Lung (tissue), 16 donors: ENCODE results near the gene LRRC37A3. TPM values are rescaled to one million over a fixed set of nuclear protein-coding genes. Genes with fewer than 3 reads are reported as not detected.
A peak's percentile ranks its signal among the peaks of the same experiment; 100 is the strongest.
"Not testable (repeated sequence)": the region's sequence is repeated elsewhere in the genome, so short reads cannot be mapped to it uniquely, and the experiment has no call there.

Experiments
- ATAC-seq: fragments of 200-7000 bp; cut with Tn5 transposase; one replicate; pipeline ENCODE4 v1.9.1; 2020; ENCODE audit warnings: moderate number of reproducible peaks; ENCODE audit not compliant: insufficient read depth, low FRiP score
- DNase-seq, 3 donors: peaks; one replicate each; pipeline ENCODE4 v3.0.0-alpha.2; 2013 to 2017
- H3K27ac ChIP-seq, 2 donors: one replicate each; pipeline ENCODE4 v1.5.1; 2013; ENCODE audit warnings: mild to moderate bottlenecking in 2 of 2, moderate library complexity in 2 of 2, control low read depth in 1 of 2, inconsistent platforms in 1 of 2, low read depth in 1 of 2, low read length in 1 of 2
- H3K27me3 ChIP-seq, 3 donors: one replicate each; pipeline ENCODE4 v1.5.1; 2013; ENCODE audit warnings: low read length in 2 of 3; ENCODE audit not compliant: control insufficient read depth in 3 of 3, insufficient read depth in 3 of 3
- H3K36me3 ChIP-seq, 4 donors: one replicate each; pipeline ENCODE4 v1.5.1; 2013; ENCODE audit warnings: low read length in 4 of 4, mild to moderate bottlenecking in 1 of 4, moderate library complexity in 1 of 4; ENCODE audit not compliant: control insufficient read depth in 4 of 4, insufficient read depth in 4 of 4
- H3K4me1 ChIP-seq, 5 donors: one replicate each; pipeline ENCODE4 v1.5.1; 2013; ENCODE audit warnings: low read length in 5 of 5, mild to moderate bottlenecking in 2 of 5, moderate library complexity in 1 of 5; ENCODE audit not compliant: control insufficient read depth in 5 of 5, insufficient read depth in 5 of 5
- H3K4me3 ChIP-seq: one replicate; pipeline ENCODE4 v1.5.1; 2013; ENCODE audit warnings: mild to moderate bottlenecking, control low read depth, moderate library complexity
- H3K9ac ChIP-seq, 2 donors: one replicate each; pipeline ENCODE4 v1.5.1; 2013; ENCODE audit warnings: low read length in 2 of 2, control low read depth in 1 of 2; ENCODE audit not compliant: insufficient read depth in 1 of 2
- H3K9me3 ChIP-seq, 4 donors: one replicate each; pipeline ENCODE4 v1.5.1; 2013; ENCODE audit warnings: low read length in 3 of 4, mild to moderate bottlenecking in 1 of 4, moderate library complexity in 1 of 4; ENCODE audit not compliant: control insufficient read depth in 4 of 4, insufficient read depth in 3 of 4
- WGBS, 2 donors: extraction: QIAGEN DNeasy Blood & Tissue Kit; methylation state at CpG; one replicate each; pipeline ENCODE4 v1.1.7; 2013; 5-methylcytosine and 5-hydroxymethylcytosine counted together
- long read RNA-seq, 5 donors: transcript quantifications; one replicate each; lab custom pipeline, GENCODE V29; 2026
- polyA plus RNA-seq, 2 donors: library from polyadenylated mRNA; stranded (reverse); fragments of 200-250 nt; gene quantifications; one replicate each; pipeline ENCODE4 v1.2.1, GENCODE V29; 2013
- total RNA-seq, 2 donors: library from RNA; depleted of rRNA in 1 of 2; stranded (reverse); fragments of >200 nt in 1 of 2; gene quantifications; one replicate each; pipeline ENCODE4 v1.2.1, GENCODE V29; 2014 to 2021
- TF ChIP-seq, protein P1 (sequence below): IDR thresholded peaks from 2 replicates; pipeline ENCODE4 v1.5.1; 2012; ENCODE audit warnings: mild to moderate bottlenecking; ENCODE audit errors: control extremely low read depth, extremely low read depth
- donor health status: control.
- donor health status: control.
- donor health status: Bipolar disorder and iron deficiency.
- donor health status: healthy.
- donor health status: DM: yes; HTN: yes; CAD: no.

The LRRC37A3 gene
- 10 to 100 TPM; 11.9 to 19.7 TPM for total RNA-seq
- polyA plus RNA-seq: 1 to 10 TPM; 1.1 to 3.4 TPM
- long read RNA-seq, donor 1: 0 reads
- long read RNA-seq, donor 2: 0 reads
- long read RNA-seq, donor 3: 0 reads
- long read RNA-seq, donor 4: 0 reads
- long read RNA-seq, donor 5, full-length matches to known transcripts: 1 of 1 reads
- long read RNA-seq, donor 5, partial matches to known transcripts: 0 of 1 reads
- long read RNA-seq, donor 5, other reads (novel, unspliced or antisense): 0 of 1 reads

DNA sequence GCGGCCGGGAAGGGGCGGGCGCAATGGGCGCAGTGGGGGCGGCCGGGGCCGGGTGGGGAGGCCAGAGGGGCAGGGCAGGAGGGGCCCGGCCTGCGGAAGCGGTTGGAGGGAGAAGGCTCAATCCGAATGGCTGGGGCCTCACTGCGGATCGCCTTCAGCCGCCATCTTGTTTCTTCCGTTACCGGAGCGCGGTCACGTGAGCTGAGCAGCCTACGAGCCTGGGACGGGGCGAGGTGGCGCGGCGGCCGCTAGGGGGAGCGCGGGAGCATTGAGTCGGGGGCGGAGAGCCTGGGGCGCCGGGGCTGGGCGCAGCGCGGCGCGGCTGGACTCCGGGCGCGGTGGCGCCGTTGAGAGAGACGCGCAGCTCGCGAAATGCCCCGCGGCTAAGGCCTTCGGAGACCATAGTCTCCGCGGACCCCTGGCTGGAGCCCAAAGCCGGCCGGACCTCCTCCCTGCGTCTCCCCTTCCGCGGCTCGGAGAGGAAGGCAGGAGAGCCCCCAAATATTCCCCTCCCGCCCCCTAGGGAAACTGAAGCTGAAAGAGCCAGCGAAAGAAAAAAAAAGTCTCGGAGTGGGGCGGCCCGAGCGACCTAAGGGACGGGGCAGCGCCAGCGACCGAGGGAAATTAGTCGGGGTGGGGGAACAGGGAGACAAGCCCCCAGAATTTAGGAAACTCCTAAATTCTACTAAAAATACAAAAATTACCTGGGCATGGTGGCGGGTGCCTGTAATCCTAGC lies at the start of gene LRRC37A3:
Gene LRRC37A3 (minus strand): TSS at position 190 of the 737 bp plus-strand sequence. CDS start 22,221 bp downstream, outside the sequence.
- DNase-seq (peak; percentile 95 to 99 (median 96)), ATAC-seq (peak; percentile 99)
- H3K4me1 ChIP-seq, H3K36me3 ChIP-seq, H3K9me3 ChIP-seq, H3K27me3 ChIP-seq: not testable (repeated sequence)
- H3K9ac ChIP-seq: peak within 1 kb of the TSS; percentile 38 to 55
- TF ChIP-seq, protein P1, sequence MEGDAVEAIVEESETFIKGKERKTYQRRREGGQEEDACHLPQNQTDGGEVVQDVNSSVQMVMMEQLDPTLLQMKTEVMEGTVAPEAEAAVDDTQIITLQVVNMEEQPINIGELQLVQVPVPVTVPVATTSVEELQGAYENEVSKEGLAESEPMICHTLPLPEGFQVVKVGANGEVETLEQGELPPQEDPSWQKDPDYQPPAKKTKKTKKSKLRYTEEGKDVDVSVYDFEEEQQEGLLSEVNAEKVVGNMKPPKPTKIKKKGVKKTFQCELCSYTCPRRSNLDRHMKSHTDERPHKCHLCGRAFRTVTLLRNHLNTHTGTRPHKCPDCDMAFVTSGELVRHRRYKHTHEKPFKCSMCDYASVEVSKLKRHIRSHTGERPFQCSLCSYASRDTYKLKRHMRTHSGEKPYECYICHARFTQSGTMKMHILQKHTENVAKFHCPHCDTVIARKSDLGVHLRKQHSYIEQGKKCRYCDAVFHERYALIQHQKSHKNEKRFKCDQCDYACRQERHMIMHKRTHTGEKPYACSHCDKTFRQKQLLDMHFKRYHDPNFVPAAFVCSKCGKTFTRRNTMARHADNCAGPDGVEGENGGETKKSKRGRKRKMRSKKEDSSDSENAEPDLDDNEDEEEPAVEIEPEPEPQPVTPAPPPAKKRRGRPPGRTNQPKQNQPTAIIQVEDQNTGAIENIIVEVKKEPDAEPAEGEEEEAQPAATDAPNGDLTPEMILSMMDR: peak; percentile 96
- H3K27ac ChIP-seq: peak within 1 kb of the TSS; percentile 85 to 96
- 1 to 2% methylated on average over 52 to 70 of the region's 70 CpGs for WGBS, 2 donors
- H3K4me3 ChIP-seq: peak within 1 kb of the TSS; percentile 52

DNA sequence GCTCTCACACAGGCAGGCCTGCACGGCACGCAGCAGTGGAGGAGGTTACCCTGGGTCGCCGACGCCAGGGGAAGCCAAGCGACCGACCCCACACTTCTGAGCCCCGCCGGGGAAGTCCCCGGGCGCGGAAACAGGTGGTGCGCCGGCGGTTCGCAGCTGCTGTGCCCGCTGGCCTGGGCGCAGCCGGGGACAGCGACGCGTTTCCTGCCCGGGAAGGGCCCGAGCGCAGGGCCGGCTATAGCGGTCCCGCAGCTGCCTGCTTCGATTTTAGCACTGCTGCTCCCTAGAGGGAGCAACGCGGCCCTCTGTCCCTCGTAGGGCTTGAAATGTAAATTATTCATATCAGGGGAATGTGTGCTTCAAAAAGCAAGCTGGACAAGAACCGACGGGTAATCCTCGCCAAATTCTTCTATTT lies 46.6 kb upstream of the LRRC37A3 start:
- peak overlapping the region in 1 of 2 donors; percentile 32 for H3K9ac ChIP-seq
- TF ChIP-seq, protein P1: peak; percentile 12
- DNase-seq: peak; percentile 71 to 81 (median 78)
- peak; percentile 97 for ATAC-seq
- H3K4me1 ChIP-seq, H3K9me3 ChIP-seq, H3K27me3 ChIP-seq, H3K4me3 ChIP-seq, H3K36me3 ChIP-seq: not testable (repeated sequence)
- WGBS, 2 donors: 0 to 1% methylated on average over 33 to 35 of the region's 35 CpGs
- peak overlapping the region; percentile 83 to 87 for H3K27ac ChIP-seq

DNA sequence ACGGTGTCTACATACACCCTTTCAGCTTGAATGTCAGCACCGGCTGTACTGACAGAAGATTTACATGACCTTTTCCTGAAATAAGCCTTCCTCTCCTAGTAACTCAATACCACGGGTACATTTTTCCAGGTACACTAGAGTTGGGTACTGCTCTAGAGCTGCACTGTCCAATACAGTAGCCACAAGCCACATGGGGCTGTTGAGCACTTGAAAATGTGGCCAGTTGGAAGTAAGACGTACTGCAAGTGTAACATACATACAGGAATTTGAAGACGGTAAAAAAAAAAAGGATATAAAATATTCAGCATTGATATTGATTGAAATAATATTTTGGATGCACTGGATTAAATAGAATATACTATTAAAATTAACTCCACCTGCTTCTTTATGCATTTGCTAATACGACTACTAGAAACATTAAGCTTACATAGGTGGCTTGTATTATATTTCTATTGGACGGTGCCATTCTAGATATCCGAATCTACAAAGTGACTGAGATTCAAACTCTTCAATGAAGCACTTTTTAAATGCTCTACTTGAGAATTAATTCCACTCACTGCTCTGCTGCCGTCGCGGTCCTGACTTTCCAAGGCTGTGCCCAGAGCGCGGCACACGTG lies 46.1 kb upstream of the LRRC37A3 start:
- peak in 1 of 3 donors; percentile 10 for DNase-seq
- WGBS, 2 donors: 55 to 59% methylated on average over 8 to 9 of the region's 14 CpGs
- not testable (repeated sequence) for H3K9me3 ChIP-seq, H3K27me3 ChIP-seq, H3K4me1 ChIP-seq, H3K4me3 ChIP-seq, ATAC-seq, H3K9ac ChIP-seq, H3K36me3 ChIP-seq
- H3K27ac ChIP-seq: peak overlapping the region; percentile 83 to 87

DNA sequence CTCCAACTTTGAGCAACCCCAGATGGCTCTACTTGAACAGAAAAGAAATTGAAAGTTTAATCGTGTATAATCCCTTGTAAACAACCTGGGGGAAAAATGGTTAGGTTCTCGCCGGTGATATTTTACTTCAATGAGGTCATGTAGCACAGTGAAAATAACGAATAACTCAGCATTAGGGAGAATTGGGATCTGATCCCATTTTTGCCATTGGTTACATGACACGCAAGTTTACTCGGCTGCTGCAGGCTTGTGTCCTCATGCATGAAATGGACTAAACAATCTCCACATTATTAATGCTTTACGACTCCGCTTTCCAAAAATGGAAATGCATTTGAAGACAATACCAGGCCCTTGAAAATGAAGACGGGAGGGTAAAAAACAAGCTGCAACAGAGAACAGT lies 45.5 kb upstream of the LRRC37A3 start:
- 89 to 92% methylated on average over 9 of the region's 9 CpGs for WGBS, 2 donors
- Histone ChIP-seq H3K27ac (no peak overlapping the region), H3K9me3 (no peaks in the 10 kb centered on the region), H3K4me3 (no peak overlapping the region), H3K4me1 (peaks cover 0 to 6% (median 0%) of the 10 kb centered on the region in 5 donors), H3K9ac (no peak overlapping the region), H3K36me3 (no peaks in the 10 kb centered on the region), H3K27me3 (no peaks in the 10 kb centered on the region)
- TF ChIP-seq, protein P1: no peak
- no peak for DNase-seq
- ATAC-seq: no peak

DNA sequence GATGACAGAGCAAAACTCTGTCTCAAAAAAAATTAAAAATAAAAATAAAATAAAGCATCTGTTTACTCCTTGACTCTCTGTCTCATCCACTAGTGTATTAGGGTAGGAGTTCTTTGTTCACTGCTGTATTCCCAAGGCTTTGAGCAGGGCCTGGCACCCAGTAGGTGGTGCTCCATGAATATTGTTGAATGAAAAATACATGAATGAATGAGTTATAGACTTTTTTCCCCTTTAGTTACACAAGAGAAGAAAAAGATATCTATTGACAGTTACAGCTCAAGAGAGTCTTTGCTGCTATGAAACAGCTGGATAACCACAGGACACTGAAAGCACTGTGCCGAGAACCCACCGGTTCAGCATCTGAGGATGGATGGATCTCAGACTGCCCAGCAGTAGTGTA lies 44.5 kb upstream of the LRRC37A3 start:
- DNase-seq, H3K27ac ChIP-seq, H3K9ac ChIP-seq, H3K27me3 ChIP-seq, H3K4me1 ChIP-seq, ATAC-seq, H3K36me3 ChIP-seq, H3K4me3 ChIP-seq, H3K9me3 ChIP-seq: not testable (repeated sequence)
- WGBS, 2 donors: 91 to 95% methylated on average over 2 of the region's 2 CpGs
